ENCODE data around the gene FADS1.

DNA sequence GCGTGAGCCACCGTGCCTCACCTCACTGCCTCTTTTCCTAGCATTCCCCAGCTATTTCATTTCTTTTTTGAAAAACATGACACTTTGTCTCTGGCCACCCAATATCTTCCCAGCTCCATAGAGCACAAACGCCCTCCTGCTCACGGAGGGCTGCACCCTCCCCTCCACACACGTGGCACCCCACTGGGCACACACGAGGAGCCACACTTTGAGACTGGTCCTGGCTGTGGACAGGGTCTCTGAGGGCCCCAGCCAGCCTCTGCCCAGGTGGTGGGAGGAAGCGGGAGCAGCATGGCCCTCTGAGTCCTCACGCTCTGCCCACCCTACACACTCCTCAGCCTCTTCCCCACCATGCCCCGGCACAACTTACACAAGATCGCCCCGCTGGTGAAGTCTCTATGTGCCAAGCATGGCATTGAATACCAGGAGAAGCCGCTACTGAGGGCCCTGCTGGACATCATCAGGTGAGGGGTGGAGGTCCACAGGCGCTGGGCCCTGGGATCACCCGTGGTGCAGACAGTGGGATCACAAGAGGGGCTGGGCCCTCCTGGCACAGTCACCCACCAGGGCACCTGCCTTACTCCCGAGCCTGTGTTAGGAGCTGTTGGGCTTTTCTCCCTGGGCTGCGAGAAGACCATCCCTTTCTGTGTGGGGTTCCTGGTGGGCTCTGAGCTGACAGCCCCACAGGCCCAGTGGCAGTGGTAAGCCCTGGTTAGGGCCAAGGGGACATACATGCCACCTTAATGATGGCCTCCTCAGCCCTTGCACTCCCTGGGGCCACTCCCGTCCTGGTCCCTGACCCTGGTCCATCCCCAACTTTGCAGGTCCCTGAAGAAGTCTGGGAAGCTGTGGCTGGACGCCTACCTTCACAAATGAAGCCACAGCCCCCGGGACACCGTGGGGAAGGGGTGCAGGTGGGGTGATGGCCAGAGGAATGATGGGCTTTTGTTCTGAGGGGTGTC lies 48.3 kb upstream of the FADS1 start:
- TF ChIP-seq, protein P1, sequence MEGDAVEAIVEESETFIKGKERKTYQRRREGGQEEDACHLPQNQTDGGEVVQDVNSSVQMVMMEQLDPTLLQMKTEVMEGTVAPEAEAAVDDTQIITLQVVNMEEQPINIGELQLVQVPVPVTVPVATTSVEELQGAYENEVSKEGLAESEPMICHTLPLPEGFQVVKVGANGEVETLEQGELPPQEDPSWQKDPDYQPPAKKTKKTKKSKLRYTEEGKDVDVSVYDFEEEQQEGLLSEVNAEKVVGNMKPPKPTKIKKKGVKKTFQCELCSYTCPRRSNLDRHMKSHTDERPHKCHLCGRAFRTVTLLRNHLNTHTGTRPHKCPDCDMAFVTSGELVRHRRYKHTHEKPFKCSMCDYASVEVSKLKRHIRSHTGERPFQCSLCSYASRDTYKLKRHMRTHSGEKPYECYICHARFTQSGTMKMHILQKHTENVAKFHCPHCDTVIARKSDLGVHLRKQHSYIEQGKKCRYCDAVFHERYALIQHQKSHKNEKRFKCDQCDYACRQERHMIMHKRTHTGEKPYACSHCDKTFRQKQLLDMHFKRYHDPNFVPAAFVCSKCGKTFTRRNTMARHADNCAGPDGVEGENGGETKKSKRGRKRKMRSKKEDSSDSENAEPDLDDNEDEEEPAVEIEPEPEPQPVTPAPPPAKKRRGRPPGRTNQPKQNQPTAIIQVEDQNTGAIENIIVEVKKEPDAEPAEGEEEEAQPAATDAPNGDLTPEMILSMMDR (IDR thresholded peaks at IDR 0.05; ENCODE audit: low read length): no peak
- TF ChIP-seq EZH2 (IDR thresholded peaks at IDR 0.05; ENCODE audit: borderline replicate concordance, low read length): no peak
